ENCODE results near the gene DBN1. TPM values are rescaled to one million over a fixed set of nuclear protein-coding genes. Genes with fewer than 3 reads are reported as not detected.

The DBN1 gene
- total RNA-seq, 1 donor from 2014 or later, result 371 TPM

DNA sequence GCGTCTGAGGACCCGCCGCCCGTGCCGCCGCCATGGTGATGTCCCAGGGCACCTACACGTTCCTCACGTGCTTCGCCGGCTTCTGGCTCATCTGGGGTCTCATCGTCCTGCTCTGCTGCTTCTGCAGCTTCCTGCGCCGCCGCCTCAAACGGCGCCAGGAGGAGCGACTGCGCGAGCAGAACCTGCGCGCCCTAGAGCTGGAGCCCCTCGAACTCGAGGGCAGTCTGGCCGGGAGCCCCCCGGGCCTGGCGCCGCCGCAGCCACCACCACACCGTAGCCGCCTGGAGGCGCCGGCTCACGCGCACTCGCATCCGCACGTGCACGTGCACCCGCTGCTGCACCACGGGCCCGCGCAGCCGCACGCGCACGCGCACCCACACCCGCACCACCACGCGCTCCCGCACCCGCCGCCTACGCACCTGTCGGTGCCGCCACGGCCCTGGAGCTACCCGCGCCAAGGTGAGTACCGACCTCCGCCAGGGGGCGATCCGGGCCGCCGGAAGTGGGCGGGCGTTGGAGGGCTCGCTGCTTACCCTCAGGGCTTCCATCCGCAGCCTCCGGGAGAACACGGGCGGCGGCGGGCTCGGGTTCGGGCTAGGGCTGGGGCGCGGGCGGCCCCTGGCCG lies 18.3 kb downstream of the DBN1 start:
- Mint-ChIP-seq H3K4me1 (ENCODE audit: low read depth, unreplicated experiment) (peaks cover 9% of the 10 kb centered on the region), H3K27ac (ENCODE audit: unreplicated experiment) (no peak overlapping the region), H3K9me3 (ENCODE audit: unreplicated experiment) (no peaks in the 10 kb centered on the region), H3K27me3 (ENCODE audit: low read depth, unreplicated experiment) (peaks cover 4% of the 10 kb centered on the region), H3K36me3 (ENCODE audit: low read depth, unreplicated experiment) (peaks cover 7% of the 10 kb centered on the region), H3K4me3 (ENCODE audit: unreplicated experiment) (no peak overlapping the region)
- peak overlapping the region; percentile 52 for H3K9ac ChIP-seq (ENCODE audit: low read length)
- H3K4me1 ChIP-seq (ENCODE audit: insufficient read depth, low read length), result peaks cover 36% of the 10 kb centered on the region
- H3K79me2 ChIP-seq (ENCODE audit: insufficient read depth, low read length), result peaks cover 7% of the 10 kb centered on the region
- H3K27me3 ChIP-seq (ENCODE audit: insufficient read depth, low read length), result no peaks in the 10 kb centered on the region
- FAIRE-seq (no peak), DNase-seq (ENCODE audit: low read depth) (peak; percentile 49)
- TF ChIP-seq, protein P1, sequence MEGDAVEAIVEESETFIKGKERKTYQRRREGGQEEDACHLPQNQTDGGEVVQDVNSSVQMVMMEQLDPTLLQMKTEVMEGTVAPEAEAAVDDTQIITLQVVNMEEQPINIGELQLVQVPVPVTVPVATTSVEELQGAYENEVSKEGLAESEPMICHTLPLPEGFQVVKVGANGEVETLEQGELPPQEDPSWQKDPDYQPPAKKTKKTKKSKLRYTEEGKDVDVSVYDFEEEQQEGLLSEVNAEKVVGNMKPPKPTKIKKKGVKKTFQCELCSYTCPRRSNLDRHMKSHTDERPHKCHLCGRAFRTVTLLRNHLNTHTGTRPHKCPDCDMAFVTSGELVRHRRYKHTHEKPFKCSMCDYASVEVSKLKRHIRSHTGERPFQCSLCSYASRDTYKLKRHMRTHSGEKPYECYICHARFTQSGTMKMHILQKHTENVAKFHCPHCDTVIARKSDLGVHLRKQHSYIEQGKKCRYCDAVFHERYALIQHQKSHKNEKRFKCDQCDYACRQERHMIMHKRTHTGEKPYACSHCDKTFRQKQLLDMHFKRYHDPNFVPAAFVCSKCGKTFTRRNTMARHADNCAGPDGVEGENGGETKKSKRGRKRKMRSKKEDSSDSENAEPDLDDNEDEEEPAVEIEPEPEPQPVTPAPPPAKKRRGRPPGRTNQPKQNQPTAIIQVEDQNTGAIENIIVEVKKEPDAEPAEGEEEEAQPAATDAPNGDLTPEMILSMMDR (IDR thresholded peaks at IDR 0.05; ENCODE audit: insufficient read depth, low read depth, low read length), result peak; percentile 34
- no peak for TF ChIP-seq EZH2 (IDR thresholded peaks at IDR 0.05; ENCODE audit: insufficient read depth, low read length)
- H3K4me2 ChIP-seq (ENCODE audit: low read length), result peak overlapping the region; percentile 83
- H3K27ac ChIP-seq (ENCODE audit: low read depth, low read length), result peak overlapping the region; percentile 58
- no peaks in the 10 kb centered on the region for H3K9me3 ChIP-seq (ENCODE audit: insufficient read depth, low read depth, low read length)
- peak overlapping the region; percentile 39 for H3K4me3 ChIP-seq (ENCODE audit: insufficient read depth, low read depth, low read length)
- peaks cover 82% of the 10 kb centered on the region for H4K20me1 ChIP-seq (ENCODE audit: insufficient read depth, low read length)
- H3K36me3 ChIP-seq (ENCODE audit: insufficient read depth, low read length), result peaks cover 15% of the 10 kb centered on the region
- no peak overlapping the region for H2AFZ ChIP-seq (ENCODE audit: low read depth, low read length)

DNA sequence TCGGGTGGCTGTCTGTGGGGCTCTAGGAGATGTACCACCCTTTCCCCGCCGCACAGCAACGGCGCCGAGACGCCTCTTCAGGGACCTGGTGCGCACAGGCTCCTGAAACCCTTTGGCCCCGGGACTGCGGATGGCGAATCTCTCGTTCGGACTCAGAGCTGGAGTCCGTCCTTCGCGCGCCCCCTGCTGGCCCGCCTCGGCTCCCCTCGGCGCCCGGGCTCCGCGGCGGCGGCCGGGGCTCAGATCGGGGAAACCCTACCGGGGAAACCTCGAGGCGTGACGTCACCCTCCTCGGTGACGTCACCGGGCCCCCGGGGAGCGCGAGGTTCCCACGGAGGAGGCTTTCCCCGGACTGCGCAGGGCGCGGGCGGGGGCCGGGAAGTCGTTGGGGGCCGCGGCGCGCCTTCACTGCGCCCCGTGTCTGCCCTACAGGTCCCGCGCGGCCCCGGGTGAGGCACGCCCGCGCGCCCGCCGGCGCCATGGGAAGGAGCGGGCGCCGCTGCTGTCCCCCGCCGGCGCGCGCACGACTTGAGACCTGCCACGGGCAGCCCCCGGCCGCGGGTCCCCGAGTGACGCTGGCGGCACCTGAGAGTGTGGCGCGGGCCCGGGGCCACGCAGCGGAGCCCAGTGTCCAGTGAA lies 18.9 kb downstream of the DBN1 start:
- Mint-ChIP-seq H3K27ac (ENCODE audit: unreplicated experiment) (no peak overlapping the region), H3K27me3 (ENCODE audit: low read depth, unreplicated experiment) (peaks cover 4% of the 10 kb centered on the region), H3K4me1 (ENCODE audit: low read depth, unreplicated experiment) (peaks cover 9% of the 10 kb centered on the region), H3K9me3 (ENCODE audit: unreplicated experiment) (no peaks in the 10 kb centered on the region), H3K4me3 (ENCODE audit: unreplicated experiment) (no peak overlapping the region), H3K36me3 (ENCODE audit: low read depth, unreplicated experiment) (peaks cover 7% of the 10 kb centered on the region)
- DNase-seq (ENCODE audit: low read depth) (peak; percentile 51), FAIRE-seq (no peak)
- H3K27me3 ChIP-seq (ENCODE audit: insufficient read depth, low read length), result no peaks in the 10 kb centered on the region
- H3K4me2 ChIP-seq (ENCODE audit: low read length), result peak overlapping the region; percentile 83
- no peak overlapping the region for H2AFZ ChIP-seq (ENCODE audit: low read depth, low read length)
- peaks cover 82% of the 10 kb centered on the region for H4K20me1 ChIP-seq (ENCODE audit: insufficient read depth, low read length)
- peak overlapping the region; percentile 52 for H3K9ac ChIP-seq (ENCODE audit: low read length)
- peaks cover 4% of the 10 kb centered on the region for H3K79me2 ChIP-seq (ENCODE audit: insufficient read depth, low read length)
- peak overlapping the region; percentile 39 for H3K4me3 ChIP-seq (ENCODE audit: insufficient read depth, low read depth, low read length)
- no peaks in the 10 kb centered on the region for H3K9me3 ChIP-seq (ENCODE audit: insufficient read depth, low read depth, low read length)
- peaks cover 36% of the 10 kb centered on the region for H3K4me1 ChIP-seq (ENCODE audit: insufficient read depth, low read length)
- no peak for TF ChIP-seq EZH2 (IDR thresholded peaks at IDR 0.05; ENCODE audit: insufficient read depth, low read length)
- TF ChIP-seq, protein P1 (IDR thresholded peaks at IDR 0.05; ENCODE audit: insufficient read depth, low read depth, low read length), result peak; percentile 57
- H3K36me3 ChIP-seq (ENCODE audit: insufficient read depth, low read length), result peaks cover 13% of the 10 kb centered on the region
- peak overlapping the region; percentile 58 for H3K27ac ChIP-seq (ENCODE audit: low read depth, low read length)

Measured in astrocyte (in vitro differentiated cells and primary cell).